Hepatocyte (in vitro differentiated cells): Measurements from ENCODE around the gene LRMDA. TPM values are rescaled to one million over a fixed set of nuclear protein-coding genes. Genes with fewer than 3 reads are reported as not detected.
"Not testable (repeated sequence)": the region's sequence is repeated elsewhere in the genome, so short reads cannot be mapped to it uniquely, and the experiment has no call there.

ENCODE experiments used
- DNase-seq: peaks from one replicate; pipeline ENCODE4 v3.0.0-alpha.2; 2016; ENCODE audit warnings: low spot score
- H2AFZ ChIP-seq: fragments of 200-600 bp; sonication (generic); 2 replicates; pipeline ENCODE4 v1.6.0; 2016; ENCODE audit warnings: antibody characterized with exemption, mild to moderate bottlenecking
- H3K27ac ChIP-seq: fragments of 200-600 bp; sonication (generic); 2 replicates; pipeline ENCODE4 v1.5.1; 2016; ENCODE audit warnings: mild to moderate bottlenecking
- H3K27me3 ChIP-seq: fragments of 200-600 bp; sonication (generic); 2 replicates; pipeline ENCODE4 v1.6.1; 2016
- H3K36me3 ChIP-seq: fragments of 200-600 bp; sonication (generic); replicated peaks from 2 replicates; pipeline ENCODE4 v1.5.1; 2016; ENCODE audit warnings: low read depth; ENCODE audit not compliant: insufficient read depth
- H3K4me1 ChIP-seq: fragments of 200-600 bp; sonication (generic); 2 replicates; pipeline ENCODE4 v1.5.1; 2016; ENCODE audit warnings: mild to moderate bottlenecking, moderate library complexity; ENCODE audit not compliant: insufficient read depth
- H3K4me2 ChIP-seq: fragments of 200-600 bp; sonication (generic); 2 replicates; pipeline ENCODE4 v1.6.0; 2016
- H3K4me3 ChIP-seq: fragments of 200-600 bp; sonication (generic); 2 replicates; pipeline ENCODE4 v1.5.1; 2016; ENCODE audit warnings: mild to moderate bottlenecking
- H3K79me2 ChIP-seq: fragments of 200-600 bp; sonication (generic); 2 replicates; pipeline ENCODE4 v1.6.0; 2017; ENCODE audit warnings: mild to moderate bottlenecking
- H3K9me2 ChIP-seq: fragments of 200-600 bp; sonication (generic); replicated peaks from 2 replicates; pipeline ENCODE4 v1.6.0; 2017; ENCODE audit warnings: mild to moderate bottlenecking; ENCODE audit not compliant: insufficient read depth
- H3K9me3 ChIP-seq: fragments of 200-600 bp; sonication (generic); 2 replicates; pipeline ENCODE4 v1.5.1; 2016; ENCODE audit warnings: low read depth, mild to moderate bottlenecking
- H4K20me1 ChIP-seq: fragments of 200-600 bp; sonication (generic); 2 replicates; pipeline ENCODE4 v1.6.0; 2016; ENCODE audit warnings: mild to moderate bottlenecking; ENCODE audit not compliant: insufficient read depth, poor library complexity, severe bottlenecking
- EZH2 ChIP-seq: fragments of 200-600 bp; sonication (generic); IDR thresholded peaks from 2 replicates; pipeline ENCODE4 v1.6.1; 2016; ENCODE audit warnings: antibody characterized with exemption, mild to moderate bottlenecking, borderline replicate concordance
- EZH2phosphoT487 ChIP-seq: fragments of 200-600 bp; sonication (generic); IDR thresholded peaks from one replicate; pipeline ENCODE4 v1.6.1; 2018; ENCODE audit warnings: antibody characterized with exemption, mild to moderate bottlenecking, low read depth, moderate library complexity; ENCODE audit not compliant: unreplicated experiment, severe bottlenecking
- WGBS: methylation state at CpG from one replicate; pipeline ENCODE4 v1.1.6; 2016; ENCODE audit warnings: low lambda C conversion rate; ENCODE audit errors: missing lambda C conversion rate; 5-methylcytosine and 5-hydroxymethylcytosine counted together
- polyA plus RNA-seq: library from polyadenylated mRNA; unstranded; fragments of >200 nt; fragmentation: Nextera tagmentation; extraction: Ambion mirVana; gene quantifications from 2 replicates; pipeline ENCODE4 v1.2.1, GENCODE V29; 2016
- total RNA-seq: library from RNA; depleted of rRNA; stranded (reverse); fragments of >200 nt; gene quantifications from 2 replicates; pipeline ENCODE4 v1.2.3, GENCODE V29; 2014
- TF ChIP-seq, protein P1 (sequence below): fragments of 200-600 bp; sonication (generic); IDR thresholded peaks from 2 replicates; pipeline ENCODE4 v1.5.1; 2016; ENCODE audit warnings: antibody characterized with exemption, mild to moderate bottlenecking; ENCODE audit not compliant: poor library complexity

LRMDA gene
- total and polyA plus RNA-seq, 2 experiments from 2014 or later, result 5.6 to 15.7 TPM

DNA sequence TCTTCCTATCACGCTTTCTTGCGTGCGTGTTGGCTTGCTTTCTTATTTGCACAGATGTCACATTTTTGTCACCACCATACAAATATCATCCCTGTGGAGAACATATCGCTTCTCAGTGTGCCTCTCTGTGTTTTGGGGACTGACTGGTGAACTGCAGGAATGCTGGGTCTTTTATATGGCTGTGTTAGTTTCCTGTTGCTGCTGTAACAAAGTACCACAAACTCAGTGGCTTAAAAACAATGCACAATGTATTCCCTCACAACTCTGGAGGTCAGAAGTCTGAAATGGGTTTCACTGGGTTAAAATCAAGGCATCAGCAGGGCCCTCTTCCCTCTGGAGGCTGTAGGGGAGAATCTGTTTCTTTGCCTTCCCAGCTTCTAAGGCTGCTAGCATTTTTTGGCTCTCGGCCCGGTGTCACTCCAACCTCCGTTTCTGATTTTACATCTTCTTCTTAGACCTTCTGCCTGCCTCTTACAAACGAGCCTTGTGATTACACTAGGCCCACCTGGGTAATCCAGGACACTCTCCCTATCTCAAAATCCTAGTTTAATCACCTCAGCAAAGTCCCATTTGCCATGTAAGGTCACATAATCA is 82.0 kb downstream of the LRMDA start:
- Histone ChIP-seq H2AFZ (no peak overlapping the region), H3K36me3 (no peaks in the 10 kb centered on the region), H3K9me2 (no peaks in the 10 kb centered on the region), H3K4me2 (peak overlapping the region; percentile 19), H3K79me2 (no peaks in the 10 kb centered on the region), H4K20me1 (no peaks in the 10 kb centered on the region), H3K27ac (peak overlapping the region; percentile 1), H3K27me3 (no peaks in the 10 kb centered on the region), H3K9me3 (no peaks in the 10 kb centered on the region), H3K4me3 (no peak overlapping the region), H3K4me1 (peaks cover 21% of the 10 kb centered on the region)
- DNase-seq, result no peak
- TF ChIP-seq, protein P1, sequence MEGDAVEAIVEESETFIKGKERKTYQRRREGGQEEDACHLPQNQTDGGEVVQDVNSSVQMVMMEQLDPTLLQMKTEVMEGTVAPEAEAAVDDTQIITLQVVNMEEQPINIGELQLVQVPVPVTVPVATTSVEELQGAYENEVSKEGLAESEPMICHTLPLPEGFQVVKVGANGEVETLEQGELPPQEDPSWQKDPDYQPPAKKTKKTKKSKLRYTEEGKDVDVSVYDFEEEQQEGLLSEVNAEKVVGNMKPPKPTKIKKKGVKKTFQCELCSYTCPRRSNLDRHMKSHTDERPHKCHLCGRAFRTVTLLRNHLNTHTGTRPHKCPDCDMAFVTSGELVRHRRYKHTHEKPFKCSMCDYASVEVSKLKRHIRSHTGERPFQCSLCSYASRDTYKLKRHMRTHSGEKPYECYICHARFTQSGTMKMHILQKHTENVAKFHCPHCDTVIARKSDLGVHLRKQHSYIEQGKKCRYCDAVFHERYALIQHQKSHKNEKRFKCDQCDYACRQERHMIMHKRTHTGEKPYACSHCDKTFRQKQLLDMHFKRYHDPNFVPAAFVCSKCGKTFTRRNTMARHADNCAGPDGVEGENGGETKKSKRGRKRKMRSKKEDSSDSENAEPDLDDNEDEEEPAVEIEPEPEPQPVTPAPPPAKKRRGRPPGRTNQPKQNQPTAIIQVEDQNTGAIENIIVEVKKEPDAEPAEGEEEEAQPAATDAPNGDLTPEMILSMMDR, result no peak
- TF ChIP-seq EZH2phosphoT487 (no peak), EZH2 (no peak)
- 67% methylated on average over 8 of the region's 8 CpGs for WGBS

DNA sequence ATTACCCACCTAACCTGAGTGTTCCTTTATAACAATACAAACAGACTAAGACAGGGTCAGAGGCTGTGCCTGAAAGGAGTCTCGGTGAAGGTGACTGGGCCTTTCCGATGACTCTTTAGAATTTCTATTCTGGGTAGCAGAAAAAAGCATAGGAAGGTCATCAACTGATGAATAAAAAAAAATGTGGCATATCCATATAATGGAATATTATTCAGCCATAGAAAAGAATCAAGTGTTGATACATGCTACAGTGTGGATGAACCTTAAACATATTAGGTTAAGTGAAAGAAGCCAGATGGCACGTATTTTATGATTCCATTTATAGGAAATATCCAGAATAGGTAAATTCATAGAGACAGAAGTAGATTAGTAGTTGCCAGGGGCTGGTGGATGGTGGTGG is 83.4 kb downstream of the LRMDA start:
- H4K20me1 ChIP-seq, result no peaks in the 10 kb centered on the region
- no peaks in the 10 kb centered on the region for H3K9me3 ChIP-seq
- H3K9me2 ChIP-seq, result no peaks in the 10 kb centered on the region
- no peak overlapping the region for H2AFZ ChIP-seq
- no peaks in the 10 kb centered on the region for H3K36me3 ChIP-seq
- H3K27me3 ChIP-seq, result no peaks in the 10 kb centered on the region
- 98% methylated on average over 3 of the region's 3 CpGs for WGBS
- no peak overlapping the region for H3K27ac ChIP-seq
- DNase-seq, result no peak
- peaks cover 8% of the 10 kb centered on the region for H3K4me1 ChIP-seq
- H3K79me2 ChIP-seq, result no peaks in the 10 kb centered on the region
- no peak overlapping the region for H3K4me2 ChIP-seq
- no peak overlapping the region for H3K4me3 ChIP-seq
- TF ChIP-seq, protein P1, result no peak
- no peak for TF ChIP-seq EZH2phosphoT487
- no peak for TF ChIP-seq EZH2

DNA sequence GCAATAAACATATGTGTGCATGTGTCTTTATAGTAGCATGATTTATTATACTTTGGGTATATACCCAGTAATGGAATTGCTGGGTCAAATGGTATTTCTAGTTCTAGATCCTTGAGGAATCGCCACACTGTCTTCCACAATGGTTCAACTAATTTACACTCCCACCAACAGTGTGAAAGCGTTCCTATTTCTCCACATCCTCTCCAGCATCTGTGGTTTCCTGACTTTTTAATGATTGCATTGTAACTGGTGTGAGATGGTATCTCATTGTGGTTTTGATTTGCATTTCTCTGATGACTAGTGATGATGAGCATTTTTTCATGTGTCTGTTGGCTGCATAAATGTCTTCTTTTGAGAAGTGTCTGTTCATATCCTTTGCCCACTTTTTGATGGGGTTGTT is 84.7 kb downstream of the LRMDA start:
- not testable (repeated sequence) for H3K79me2 ChIP-seq, H4K20me1 ChIP-seq, H3K4me2 ChIP-seq, H3K36me3 ChIP-seq, H2AFZ ChIP-seq, H3K27me3 ChIP-seq, H3K9me3 ChIP-seq, H3K4me1 ChIP-seq, H3K27ac ChIP-seq, DNase-seq, H3K4me3 ChIP-seq, H3K9me2 ChIP-seq
- WGBS, result 98% methylated on average over 2 of the region's 2 CpGs

DNA sequence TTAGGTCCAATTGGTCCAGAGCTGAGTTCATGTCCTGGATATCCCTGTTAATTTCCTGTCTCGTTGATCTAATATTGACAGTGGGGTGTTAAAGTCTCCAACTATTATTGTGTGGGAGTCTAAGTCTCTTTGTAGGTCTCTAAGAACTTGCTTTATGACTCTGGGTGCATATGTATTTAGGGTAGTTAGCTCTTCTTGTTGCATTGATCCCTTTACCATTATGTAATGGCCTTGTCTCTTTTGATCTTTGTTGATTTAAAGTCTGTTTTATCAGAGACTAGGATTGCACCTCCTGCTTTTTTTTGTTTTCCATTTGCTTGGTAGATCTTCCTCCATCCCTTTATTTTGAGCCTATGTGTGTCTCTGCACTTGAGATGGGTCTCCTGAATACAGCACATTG is 87.8 kb downstream of the LRMDA start:
- H3K4me3 ChIP-seq, H3K36me3 ChIP-seq, H3K79me2 ChIP-seq, DNase-seq, H3K4me2 ChIP-seq, H3K4me1 ChIP-seq, H3K27ac ChIP-seq, H2AFZ ChIP-seq, H3K27me3 ChIP-seq, H3K9me2 ChIP-seq, H4K20me1 ChIP-seq, H3K9me3 ChIP-seq: not testable (repeated sequence)
- 70% methylated on average over 1 of the region's 1 CpG for WGBS

DNA sequence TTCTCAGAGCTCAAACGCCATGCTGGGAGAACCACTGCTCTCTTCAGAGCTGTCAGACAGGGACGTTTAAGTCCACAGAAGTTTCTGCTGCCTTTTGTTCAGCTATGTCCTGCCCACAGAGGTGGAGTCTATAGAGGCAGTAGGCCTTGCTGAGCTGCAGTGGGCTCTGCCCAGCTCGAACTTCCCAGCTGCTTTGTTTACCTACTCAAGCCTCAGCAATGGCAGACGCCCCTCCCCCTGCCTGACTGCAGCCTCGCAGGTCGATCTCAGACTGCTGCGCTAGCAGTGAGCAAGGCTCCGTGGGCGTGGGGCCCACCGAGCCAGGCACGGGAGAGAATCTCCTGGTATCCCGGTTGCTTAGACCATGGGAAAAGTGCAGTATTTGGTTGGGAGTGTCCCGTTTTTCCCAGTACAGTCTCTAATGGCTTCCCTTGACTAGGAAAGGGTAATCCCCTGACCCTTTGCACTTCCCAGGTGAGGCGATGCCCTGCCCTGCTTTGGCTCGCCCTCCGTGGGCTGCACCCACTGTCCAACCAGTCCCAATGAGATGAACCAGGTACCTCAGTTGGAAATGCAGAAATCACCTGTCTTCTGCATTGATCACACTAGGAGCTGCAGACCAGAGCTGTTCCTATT is 89.9 kb downstream of the LRMDA start:
- H3K4me2 ChIP-seq, result peak overlapping the region; percentile 69
- H3K9me3 ChIP-seq, H3K36me3 ChIP-seq, H3K9me2 ChIP-seq, H3K79me2 ChIP-seq, H3K27me3 ChIP-seq, H4K20me1 ChIP-seq, H3K27ac ChIP-seq, H2AFZ ChIP-seq, H3K4me1 ChIP-seq, H3K4me3 ChIP-seq: not testable (repeated sequence)
- peak; percentile 54 for DNase-seq
- 25% methylated on average over 16 of the region's 16 CpGs for WGBS
